Activated T-helper 2 cell treated with anti-CD3 and anti-CD28 coated beads, Interferon-gamma antibody, Interleukin-2, Interleukin-4, amounts not matched to agents 10 μg/mL and 5 μg/mL and 100 μg/mL, durations not matched to agents 14 hours and 24 hours and 36 hours (primary cell): ENCODE results near the gene RNF34. TPM values are rescaled to one million over a fixed set of nuclear protein-coding genes. Genes with fewer than 3 reads are reported as not detected.

Experiments
- DNase-seq: peaks from one replicate; pipeline ENCODE4 v3.0.0; 2021; ENCODE audit warnings: low spot score
- H3K27ac Mint-ChIP-seq: one replicate; pipeline ENCODE4 v1.8.0; 2021; ENCODE audit warnings: mixed read lengths
- H3K27me3 Mint-ChIP-seq: one replicate; pipeline ENCODE4 v1.8.0; 2021; ENCODE audit warnings: low read depth, mixed read lengths
- H3K36me3 Mint-ChIP-seq: one replicate; pipeline ENCODE4 v1.8.0; 2021; ENCODE audit warnings: low read depth, mixed read lengths
- H3K4me1 Mint-ChIP-seq: one replicate; pipeline ENCODE4 v1.8.0; 2021; ENCODE audit warnings: low read depth, mixed read lengths
- H3K4me3 Mint-ChIP-seq: one replicate; pipeline ENCODE4 v1.8.0; 2021; ENCODE audit warnings: low read depth, mild to moderate bottlenecking, moderate library complexity, mixed read lengths
- H3K9me3 Mint-ChIP-seq: one replicate; pipeline ENCODE4 v1.8.0; 2021; ENCODE audit warnings: mixed read lengths
- intact Hi-C: fragments of 100-400 bp; cut with micrococcal nuclease; formaldehyde crosslinking; loops from one replicate; pipeline ENCODE4 v1.15.1; 2023
- total RNA-seq: library from RNA; stranded (reverse); gene quantifications from 2 replicates; pipeline ENCODE4 v1.2.3, GENCODE V29; 2022

Gene RNF34
- total RNA-seq, 1 donor from 2014 or later, result 74.1 TPM

DNA sequence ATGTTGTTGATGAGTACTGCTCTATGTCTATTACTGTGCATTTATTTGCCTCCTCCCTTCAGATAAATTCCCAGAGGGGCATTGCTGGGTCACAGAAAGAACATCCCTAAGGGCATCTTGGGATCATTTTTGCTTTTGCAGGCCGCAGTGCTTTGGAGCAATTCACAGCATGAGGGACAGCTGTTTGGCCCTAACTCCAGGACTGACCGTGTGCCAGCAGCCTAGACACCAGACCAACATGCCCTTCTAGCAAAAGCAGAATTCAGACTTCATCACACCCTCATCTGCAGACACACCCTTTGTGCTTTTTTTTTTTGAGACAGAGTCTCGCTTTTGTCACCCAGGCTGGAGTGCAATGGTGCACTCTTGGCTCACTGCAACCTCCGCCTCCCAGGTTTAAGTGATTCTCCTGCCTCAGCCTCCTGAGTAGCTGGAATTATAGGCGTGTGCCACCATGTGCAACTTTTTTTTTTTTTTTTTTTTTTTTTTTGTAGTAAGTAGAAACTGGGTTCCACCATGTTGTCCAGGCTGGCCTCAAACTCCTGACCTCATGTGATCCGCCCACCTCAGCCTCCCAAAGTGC lies 31.0 kb downstream of the RNF34 start:
- no peak for DNase-seq
- Mint-ChIP-seq H3K9me3 (peaks cover 4% of the 10 kb centered on the region), H3K27ac (no peak overlapping the region), H3K4me1 (no peaks in the 10 kb centered on the region), H3K27me3 (no peaks in the 10 kb centered on the region), H3K36me3 (peaks cover 90% of the 10 kb centered on the region), H3K4me3 (no peak overlapping the region)
- intact Hi-C loops, result no loop called here

DNA sequence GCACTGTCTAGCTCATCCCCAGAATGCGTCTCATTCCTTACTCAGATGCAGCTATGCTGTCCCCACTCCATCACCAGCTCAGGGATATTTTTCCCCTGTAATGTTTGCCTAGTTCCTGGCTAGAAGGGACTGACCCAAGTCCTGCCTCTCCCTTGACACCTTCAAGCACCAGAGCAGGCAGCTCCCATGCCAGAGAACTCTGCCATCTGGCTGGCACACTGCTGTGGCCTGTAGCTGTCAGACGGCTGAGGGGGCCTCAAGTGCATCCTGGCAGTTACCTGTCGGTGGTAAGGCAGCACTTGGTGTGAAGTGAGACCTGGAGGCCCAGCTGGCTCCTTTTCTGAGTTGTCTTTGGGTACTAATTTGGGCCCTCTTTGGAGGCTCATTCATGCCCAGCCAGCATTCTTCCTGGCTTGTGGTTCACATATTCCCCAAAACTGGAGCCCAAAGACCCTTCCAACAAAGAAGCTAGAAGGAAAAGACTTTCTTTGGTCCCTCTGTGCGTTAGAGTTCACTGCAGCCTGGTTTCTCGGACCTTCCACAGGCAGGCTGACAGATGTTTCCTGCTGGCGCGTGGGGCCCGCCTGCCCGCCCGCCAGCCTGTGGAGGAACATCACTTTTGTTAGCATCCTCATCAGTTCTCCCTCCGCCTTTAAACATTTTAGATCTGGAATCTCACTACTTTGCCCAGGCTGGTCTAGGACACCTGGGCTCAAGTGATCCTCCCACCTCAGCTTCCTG lies 33.0 kb downstream of the RNF34 start:
- Mint-ChIP-seq H3K27ac (peak overlapping the region; percentile 6), H3K36me3 (peaks cover 93% of the 10 kb centered on the region), H3K9me3 (peaks cover 14% of the 10 kb centered on the region), H3K27me3 (no peaks in the 10 kb centered on the region), H3K4me3 (no peak overlapping the region), H3K4me1 (no peaks in the 10 kb centered on the region)
- intact Hi-C loops, result no loop called here
- DNase-seq, result no peak

DNA sequence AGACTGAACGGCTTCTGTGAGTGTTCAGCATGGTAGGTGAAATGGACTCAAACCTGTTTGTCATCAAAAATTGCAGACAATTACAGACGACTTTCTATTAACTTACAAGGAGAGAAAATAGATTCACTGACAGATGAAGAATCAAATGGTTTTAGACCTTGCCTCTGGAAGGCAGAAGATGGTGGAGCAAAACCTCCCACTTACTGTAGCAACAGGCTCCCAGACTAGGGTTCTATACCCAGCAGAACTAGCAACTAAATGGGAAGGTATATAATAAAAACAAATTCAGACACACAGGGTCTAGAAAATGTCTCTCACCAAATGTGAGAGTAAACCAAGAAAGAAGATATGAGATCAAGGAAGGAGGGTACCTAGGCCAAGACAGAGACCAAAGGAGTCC lies 36.8 kb downstream of the RNF34 start:
- Mint-ChIP-seq H3K4me3 (no peak overlapping the region), H3K27me3 (no peaks in the 10 kb centered on the region), H3K36me3 (peaks cover 87% of the 10 kb centered on the region), H3K9me3 (peaks cover 14% of the 10 kb centered on the region), H3K4me1 (no peaks in the 10 kb centered on the region), H3K27ac (no peak overlapping the region)
- intact Hi-C loops, result no loop called here
- no peak for DNase-seq

DNA sequence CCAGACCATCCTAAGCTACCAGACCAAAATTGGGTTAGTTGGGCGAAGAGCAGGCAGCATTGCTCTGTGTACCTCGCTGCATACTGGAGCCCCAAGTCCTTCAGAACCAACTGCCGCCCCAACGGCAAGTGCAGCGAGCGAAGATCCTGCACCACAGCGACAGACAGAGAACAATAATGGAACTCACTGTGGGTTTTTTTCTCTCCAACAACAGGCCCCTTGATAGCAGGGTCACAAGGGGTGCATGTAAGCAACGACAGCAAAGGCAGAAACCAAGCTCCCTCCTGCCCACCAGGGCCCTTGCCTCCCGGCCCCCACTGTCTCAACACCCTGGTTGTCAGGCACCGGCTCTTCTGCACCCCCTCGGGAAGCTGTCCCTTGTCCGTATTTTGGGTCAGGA lies 39.0 kb downstream of the RNF34 start:
- no peak overlapping the region for H3K27ac Mint-ChIP-seq
- no peak overlapping the region for H3K4me3 Mint-ChIP-seq
- no peaks in the 10 kb centered on the region for H3K27me3 Mint-ChIP-seq
- H3K36me3 Mint-ChIP-seq, result peaks cover 76% of the 10 kb centered on the region
- intact Hi-C loops, result no loop called here
- peaks cover 4% of the 10 kb centered on the region for H3K4me1 Mint-ChIP-seq
- H3K9me3 Mint-ChIP-seq, result peaks cover 14% of the 10 kb centered on the region
- DNase-seq, result no peak

DNA sequence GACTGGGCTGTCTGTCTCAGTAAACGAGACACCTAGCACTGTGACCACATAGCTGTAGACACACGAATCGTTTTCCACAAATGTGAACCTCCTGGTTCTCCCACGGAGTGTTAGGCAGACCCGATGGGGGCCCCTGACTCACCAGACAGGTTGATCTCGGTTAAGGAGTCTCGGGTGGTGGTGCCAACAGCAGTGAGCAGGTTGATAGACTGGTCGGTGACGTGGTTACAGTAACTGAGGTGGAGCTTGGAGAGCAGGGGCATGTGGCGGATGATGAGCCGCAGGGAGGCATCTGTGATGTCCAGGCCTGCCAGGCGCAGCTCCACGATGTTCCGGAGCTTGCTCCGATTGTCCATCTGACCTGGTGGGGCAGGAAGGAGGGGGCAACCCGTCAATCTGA lies 39.8 kb downstream of the RNF34 start:
- H3K36me3 Mint-ChIP-seq, result peaks cover 75% of the 10 kb centered on the region
- no peak for DNase-seq
- H3K9me3 Mint-ChIP-seq, result peaks cover 14% of the 10 kb centered on the region
- no peak overlapping the region for H3K4me3 Mint-ChIP-seq
- H3K27ac Mint-ChIP-seq, result no peak overlapping the region
- intact Hi-C loops, result no loop called here
- no peaks in the 10 kb centered on the region for H3K27me3 Mint-ChIP-seq
- H3K4me1 Mint-ChIP-seq, result peaks cover 6% of the 10 kb centered on the region

DNA sequence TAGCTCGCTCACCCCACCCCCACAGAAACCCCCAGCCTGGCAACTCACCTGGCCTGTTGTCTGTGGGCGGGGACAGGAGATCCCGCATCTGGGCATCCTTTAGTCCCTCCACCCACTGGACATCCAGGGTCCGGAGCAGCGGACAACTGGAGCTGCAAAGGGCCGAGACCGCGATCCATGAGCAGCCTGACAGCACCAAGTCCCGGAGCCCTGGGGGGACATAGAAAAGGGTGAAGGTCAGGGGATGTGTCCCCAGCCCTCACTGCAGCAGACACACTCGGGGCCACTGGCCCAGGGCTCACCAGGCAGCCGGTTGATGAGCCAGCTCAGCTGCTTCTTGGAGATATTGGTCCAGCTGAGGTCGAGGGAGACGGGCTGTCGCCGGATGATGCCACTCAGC lies 40.9 kb downstream of the RNF34 start:
- Mint-ChIP-seq H3K4me3 (no peak overlapping the region), H3K9me3 (peaks cover 12% of the 10 kb centered on the region), H3K36me3 (peaks cover 65% of the 10 kb centered on the region), H3K4me1 (peaks cover 6% of the 10 kb centered on the region), H3K27ac (no peak overlapping the region), H3K27me3 (no peaks in the 10 kb centered on the region)
- intact Hi-C loops, result no loop called here
- DNase-seq, result no peak

DNA sequence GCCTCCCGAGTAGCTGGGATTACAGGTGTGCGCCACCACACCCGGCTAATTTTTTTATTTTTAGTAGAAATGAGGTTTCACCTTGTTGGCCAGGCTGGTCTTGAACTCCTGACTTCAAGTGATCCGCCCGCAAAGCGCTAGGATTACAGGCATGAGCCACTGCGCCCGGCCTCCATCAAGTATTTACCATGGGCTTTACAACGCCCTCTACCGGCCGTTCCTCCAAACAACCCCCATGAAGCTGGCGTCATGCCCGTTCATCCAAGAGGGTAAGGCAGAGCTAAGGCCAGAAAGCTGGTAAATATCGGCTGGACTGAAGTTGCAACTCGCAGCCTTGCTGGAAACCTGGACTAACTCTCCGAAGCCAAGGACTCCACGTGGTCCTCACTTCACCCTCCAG lies 41.6 kb downstream of the RNF34 start:
- peaks cover 7% of the 10 kb centered on the region for H3K9me3 Mint-ChIP-seq
- H3K4me3 Mint-ChIP-seq, result no peak overlapping the region
- no peaks in the 10 kb centered on the region for H3K27me3 Mint-ChIP-seq
- H3K36me3 Mint-ChIP-seq, result peaks cover 60% of the 10 kb centered on the region
- H3K4me1 Mint-ChIP-seq, result peaks cover 6% of the 10 kb centered on the region
- DNase-seq, result no peak
- H3K27ac Mint-ChIP-seq, result no peak overlapping the region
- intact Hi-C loops, result no loop called here

DNA sequence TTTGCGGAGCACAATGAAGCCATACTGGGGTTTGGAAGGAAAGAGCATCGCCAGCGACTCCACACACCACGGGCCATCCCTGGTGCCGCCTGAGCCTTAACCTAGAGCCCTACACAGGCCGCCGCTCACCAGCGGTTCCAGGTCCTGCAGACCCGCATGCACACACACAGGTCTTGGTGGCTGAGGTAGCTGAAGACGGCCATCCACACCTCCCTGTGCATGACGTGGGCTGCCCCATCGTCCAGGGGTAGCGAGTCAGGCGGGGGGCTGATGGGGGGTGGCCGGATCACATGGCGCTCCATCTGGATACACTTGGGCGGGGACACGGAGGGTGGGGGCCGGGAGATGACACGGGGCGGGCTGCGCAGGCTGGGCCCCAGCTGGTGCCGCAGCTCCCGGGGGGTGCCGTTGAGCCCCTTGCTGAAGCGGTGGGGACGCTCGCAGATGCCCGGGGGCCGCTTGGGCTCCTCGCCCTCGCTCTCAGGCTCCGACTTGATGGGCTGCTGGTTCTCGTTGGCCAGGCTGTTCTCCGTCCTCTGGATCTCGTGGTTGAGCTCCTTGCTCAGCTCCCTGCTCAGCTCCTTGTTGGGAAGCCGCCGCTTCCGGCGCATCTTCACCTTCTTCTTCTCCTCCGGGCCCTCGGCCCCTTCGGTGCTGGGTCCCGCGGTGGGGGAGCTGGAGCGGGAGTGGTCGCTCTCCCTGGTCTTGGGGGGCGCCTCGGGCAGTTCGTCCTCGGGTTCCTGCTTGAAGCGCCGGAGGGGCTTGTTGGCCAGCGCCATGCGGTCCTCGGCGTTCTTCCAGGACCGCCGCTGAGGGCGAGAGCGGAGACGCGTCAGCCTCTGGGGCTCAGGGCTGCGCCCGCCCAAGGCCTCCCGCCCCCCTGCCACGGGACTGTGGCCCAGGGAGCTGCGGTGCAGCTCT lies 42.4 kb downstream of the RNF34 start:
- Mint-ChIP-seq H3K36me3 (peaks cover 58% of the 10 kb centered on the region), H3K4me1 (peaks cover 6% of the 10 kb centered on the region), H3K9me3 (no peaks in the 10 kb centered on the region), H3K27me3 (no peaks in the 10 kb centered on the region), H3K4me3 (no peak overlapping the region), H3K27ac (no peak overlapping the region)
- intact Hi-C loops, result no loop called here
- DNase-seq, result no peak

DNA sequence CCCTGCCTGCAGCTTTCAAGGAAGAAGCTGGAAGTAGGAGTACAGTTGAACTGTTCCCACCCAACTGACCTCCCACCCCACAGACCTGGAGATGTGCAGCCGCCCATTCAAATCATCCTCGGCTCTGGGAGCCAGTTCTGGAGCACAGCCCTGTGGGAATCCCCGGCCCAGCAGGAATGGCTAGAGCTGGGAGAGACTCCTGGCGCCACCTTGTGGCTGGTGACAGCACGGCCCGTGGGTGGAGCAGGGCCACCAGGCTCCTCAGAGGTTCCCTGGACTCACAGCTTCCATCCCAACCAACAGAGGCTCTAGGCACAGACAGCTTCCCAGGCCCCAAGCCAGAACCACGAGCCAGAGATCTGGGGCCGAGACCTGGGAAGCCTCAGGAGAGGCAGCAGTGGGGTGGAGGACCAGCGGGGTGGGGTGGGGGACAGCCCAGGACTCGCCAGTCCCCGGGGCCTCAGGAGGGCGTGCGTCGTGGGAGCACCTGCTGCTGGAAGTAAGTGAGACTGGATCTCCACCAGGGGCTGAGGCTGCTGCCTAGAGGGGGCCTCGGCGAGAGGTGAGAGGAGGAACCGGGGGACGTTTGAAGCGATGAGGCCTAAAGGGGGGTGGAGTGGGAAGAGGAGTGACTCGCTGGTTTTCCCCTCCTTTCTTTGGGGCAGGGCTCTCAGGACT lies 43.4 kb downstream of the RNF34 start:
- intact Hi-C loops, result loop anchor here (1.0 kb wide), 1 partner anchor 109 kb away; no protein-coding TSS in a partner anchor
- H3K27me3 Mint-ChIP-seq, result no peaks in the 10 kb centered on the region
- peak overlapping the region; percentile 63 for H3K27ac Mint-ChIP-seq
- H3K36me3 Mint-ChIP-seq, result peaks cover 48% of the 10 kb centered on the region
- H3K4me1 Mint-ChIP-seq, result peaks cover 6% of the 10 kb centered on the region
- H3K4me3 Mint-ChIP-seq, result no peak overlapping the region
- DNase-seq, result peak; percentile 48
- no peaks in the 10 kb centered on the region for H3K9me3 Mint-ChIP-seq

DNA sequence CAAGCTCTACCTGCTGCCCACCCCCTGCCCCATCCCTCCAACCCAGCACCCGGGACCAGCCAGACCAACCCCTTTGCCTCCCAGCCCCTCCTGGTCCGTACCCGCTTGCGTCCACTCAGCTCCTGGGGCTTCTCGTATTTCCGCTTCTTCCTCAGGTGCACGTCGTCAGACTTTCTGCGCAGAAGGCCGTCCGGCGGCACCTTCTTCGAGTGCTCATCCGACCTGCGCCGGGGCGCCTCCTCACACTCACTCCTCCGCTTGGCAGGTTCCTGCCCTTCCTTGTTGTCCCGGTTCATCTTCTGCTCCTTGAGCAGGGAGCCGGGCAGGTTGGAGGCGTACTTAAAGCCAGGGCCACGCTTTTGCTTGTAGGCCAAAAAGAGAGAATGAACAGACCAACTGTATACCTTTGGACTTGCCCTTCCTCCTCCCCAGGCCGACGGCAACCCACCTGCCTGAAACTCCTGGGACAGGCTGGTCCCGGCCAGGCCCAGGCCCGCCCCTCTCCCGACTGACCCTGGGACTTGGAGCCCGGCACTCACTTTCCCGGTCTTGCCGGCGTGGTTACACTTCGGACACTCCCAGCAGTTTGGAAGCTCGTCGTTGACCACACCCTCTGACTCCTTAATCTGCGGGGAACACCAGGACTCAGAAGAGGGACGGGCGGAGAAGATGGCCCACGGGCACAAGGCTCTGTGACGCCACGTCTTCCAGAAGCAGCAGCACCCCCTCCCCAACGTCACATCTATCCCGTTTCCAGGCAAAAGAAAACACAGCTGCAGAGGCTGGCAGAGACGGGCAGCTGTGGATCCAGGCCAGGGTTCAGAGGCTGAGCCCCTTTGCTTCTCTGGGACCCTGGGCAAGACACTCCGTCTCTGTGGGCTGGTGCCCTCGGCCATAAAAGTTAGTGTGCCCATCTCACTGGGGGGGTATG lies 44.3 kb downstream of the RNF34 start:
- Mint-ChIP-seq H3K4me3 (no peak overlapping the region), H3K27ac (no peak overlapping the region), H3K4me1 (peaks cover 6% of the 10 kb centered on the region), H3K9me3 (no peaks in the 10 kb centered on the region), H3K36me3 (peaks cover 50% of the 10 kb centered on the region), H3K27me3 (no peaks in the 10 kb centered on the region)
- intact Hi-C loops, result loop anchor here (1.0 kb wide), 1 partner anchor 110 kb away; no protein-coding TSS in a partner anchor
- no peak for DNase-seq

DNA sequence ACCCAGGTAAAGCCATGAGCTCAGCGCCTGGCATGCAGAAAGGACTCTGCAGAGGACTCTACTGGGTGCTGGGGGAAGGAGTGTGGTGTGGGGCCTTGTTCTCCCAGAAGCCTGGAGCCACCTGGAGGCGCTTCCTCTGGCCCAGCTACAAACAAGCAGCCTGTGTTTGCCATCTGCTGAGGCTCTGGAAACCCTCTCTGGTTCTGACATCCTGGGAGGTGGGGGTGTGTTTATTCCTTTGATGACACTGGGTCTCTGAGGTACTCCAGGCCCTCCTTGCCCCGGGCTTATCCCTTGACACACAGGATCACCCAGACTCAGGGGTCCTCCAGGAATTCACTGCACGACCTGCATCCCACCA lies 44.9 kb downstream of the RNF34 start:
- H3K27me3 Mint-ChIP-seq, result no peaks in the 10 kb centered on the region
- H3K27ac Mint-ChIP-seq, result no peak overlapping the region
- intact Hi-C loops, result no loop called here
- H3K9me3 Mint-ChIP-seq, result no peaks in the 10 kb centered on the region
- H3K4me1 Mint-ChIP-seq, result peaks cover 6% of the 10 kb centered on the region
- H3K36me3 Mint-ChIP-seq, result peaks cover 50% of the 10 kb centered on the region
- H3K4me3 Mint-ChIP-seq, result no peak overlapping the region
- DNase-seq, result no peak

DNA sequence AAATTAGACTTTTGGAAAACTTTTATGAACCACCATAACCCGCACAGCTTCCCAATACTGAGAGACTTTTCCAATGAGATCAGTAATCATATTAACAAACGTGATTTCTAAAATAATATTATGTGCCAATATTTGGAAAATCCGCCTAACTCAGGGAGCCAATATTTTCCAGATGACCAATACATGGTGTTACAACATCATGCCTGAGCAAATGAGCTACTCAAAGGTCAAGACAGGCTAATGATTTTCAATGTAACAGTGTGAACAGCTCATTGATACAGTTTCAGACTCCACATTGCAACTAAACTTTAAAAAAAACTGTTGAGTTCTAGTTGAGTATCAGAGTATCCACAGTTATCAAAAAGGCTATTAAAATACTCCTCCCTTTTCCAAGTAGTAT lies 46.8 kb downstream of the RNF34 start:
- Mint-ChIP-seq H3K4me3 (no peak overlapping the region), H3K27ac (no peak overlapping the region), H3K4me1 (peaks cover 6% of the 10 kb centered on the region), H3K36me3 (peaks cover 41% of the 10 kb centered on the region), H3K9me3 (no peaks in the 10 kb centered on the region), H3K27me3 (no peaks in the 10 kb centered on the region)
- intact Hi-C loops, result no loop called here
- DNase-seq, result no peak
